ENCODE results near the gene PIK3AP1. TPM values are rescaled to one million over a fixed set of nuclear protein-coding genes. Genes with fewer than 3 reads are reported as not detected.

PIK3AP1 gene
- total RNA-seq, 1 experiment from 2014 or later: 1.6 TPM

GRCh38 chr10:96765406-96766240 is 45.3 kb upstream of the PIK3AP1 start:
- DNase-seq: peak; percentile 83 to 86
- H3K9me3 ChIP-seq: no peaks in the 10 kb centered on the region
- BruUV-seq (replicated peaks): no TSS peak
- no peaks in the 10 kb centered on the region for H3K27me3 ChIP-seq (replicated peaks; ENCODE audit: control insufficient read depth, insufficient read depth, low read length)
- Mint-ChIP-seq H3K4me3 (ENCODE audit: unreplicated experiment) (no peak overlapping the region), H3K36me3 (ENCODE audit: insufficient read depth, unreplicated experiment) (no peaks in the 10 kb centered on the region), H3K9me3 (ENCODE audit: unreplicated experiment) (peaks cover 10% of the 10 kb centered on the region), H3K27ac (ENCODE audit: unreplicated experiment) (no peak overlapping the region), H3K4me1 (ENCODE audit: low read depth, unreplicated experiment) (peaks cover 7% of the 10 kb centered on the region), H3K27me3 (ENCODE audit: insufficient read depth, unreplicated experiment) (no peaks in the 10 kb centered on the region)
- peaks cover 9% of the 10 kb centered on the region for H3K4me1 ChIP-seq
- peak; percentile 94 to 96 for TF ChIP-seq CTCF (IDR thresholded peaks at IDR 0.05; ENCODE audit: insufficient read depth in 1 of 2, low read depth in 1 of 2, low read length in 1 of 2, severe bottlenecking in 1 of 2, unreplicated experiment in 1 of 2)
- no peaks in the 10 kb centered on the region for H3K36me3 ChIP-seq (ENCODE audit: control insufficient read depth, insufficient read depth, low read length)
- H3K4me3 ChIP-seq (ENCODE audit: low read depth, low read length): no peak overlapping the region
- ChIA-PET CTCF (interaction anchor here (0.6 to 1.0 kb wide), 2 partner anchors 55 to 260 kb away, joined by 3 read pairs; no protein-coding TSS in a partner anchor), POLR2A (interaction anchor here (0.7 kb wide), 1 partner anchor 67 kb away, joined by 4 read pairs; no protein-coding TSS in a partner anchor)
- intact Hi-C loops (cut with micrococcal nuclease; ENCODE audit: unreplicated experiment): loop anchor here (1.0 to 5.0 kb wide), 3 partner anchors 33 to 262 kb away; no protein-coding TSS in a partner anchor

DNA sequence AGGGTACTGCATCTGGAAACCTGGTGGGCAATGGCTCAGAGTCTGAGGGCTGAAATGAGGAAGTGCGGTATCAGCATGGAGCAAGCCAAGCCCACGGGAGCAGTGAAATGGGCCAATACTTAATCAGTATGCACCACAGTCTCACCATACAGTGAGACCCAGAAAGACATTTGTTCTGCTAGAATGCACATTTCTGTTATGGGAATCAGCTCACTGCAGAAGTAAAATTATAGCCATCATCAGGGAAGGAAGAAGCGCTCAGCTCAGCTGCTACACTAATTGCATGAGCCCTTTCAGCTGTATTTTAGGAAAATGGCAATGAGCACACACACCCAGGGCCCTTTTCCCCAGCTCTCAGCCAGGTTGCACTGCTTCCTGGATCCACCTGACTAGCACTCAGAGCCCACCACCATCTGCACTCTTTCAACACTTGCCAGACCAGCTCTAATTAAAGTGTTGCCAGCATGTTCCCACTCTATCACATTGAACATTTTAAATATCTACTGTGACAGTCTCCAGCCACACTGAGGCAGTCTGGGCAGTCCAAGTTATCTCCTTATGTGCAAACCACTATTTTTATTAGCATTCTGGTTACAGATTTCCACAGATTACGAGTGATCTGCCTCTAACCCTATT is 44.2 kb upstream of the PIK3AP1 start:
- H3K27me3 ChIP-seq (replicated peaks; ENCODE audit: control insufficient read depth, insufficient read depth, low read length): no peaks in the 10 kb centered on the region
- H3K4me3 Mint-ChIP-seq (ENCODE audit: unreplicated experiment): no peak overlapping the region
- no peaks in the 10 kb centered on the region for H3K36me3 ChIP-seq (ENCODE audit: control insufficient read depth, insufficient read depth, low read length)
- peaks cover 7% of the 10 kb centered on the region for H3K4me1 Mint-ChIP-seq (ENCODE audit: low read depth, unreplicated experiment)
- H3K36me3 Mint-ChIP-seq (ENCODE audit: insufficient read depth, unreplicated experiment): no peaks in the 10 kb centered on the region
- peaks cover 10% of the 10 kb centered on the region for H3K9me3 Mint-ChIP-seq (ENCODE audit: unreplicated experiment)
- BruUV-seq (replicated peaks): no TSS peak
- DNase-seq: no peak
- ChIA-PET POLR2A (interaction anchor here (0.6 kb wide), 2 partner anchors 63 to 295 kb away, joined by 3 read pairs; no protein-coding TSS in a partner anchor), CTCF (interaction anchor here (0.5 kb wide), 2 partner anchors 59 to 637 kb away, joined by 3 to 4 read pairs; no protein-coding TSS in a partner anchor)
- H3K4me1 ChIP-seq: peaks cover 11% of the 10 kb centered on the region
- H3K27me3 Mint-ChIP-seq (ENCODE audit: insufficient read depth, unreplicated experiment): no peaks in the 10 kb centered on the region
- no peak for TF ChIP-seq CTCF (IDR thresholded peaks at IDR 0.05; ENCODE audit: insufficient read depth in 1 of 2, low read depth in 1 of 2, low read length in 1 of 2, severe bottlenecking in 1 of 2, unreplicated experiment in 1 of 2)
- intact Hi-C loops (cut with micrococcal nuclease; ENCODE audit: unreplicated experiment): loop anchor here (1.0 to 5.0 kb wide), 3 partner anchors 34 to 263 kb away; no protein-coding TSS in a partner anchor
- H3K9me3 ChIP-seq: no peaks in the 10 kb centered on the region
- H3K4me3 ChIP-seq (ENCODE audit: low read depth, low read length): no peak overlapping the region
- no peak overlapping the region for H3K27ac Mint-ChIP-seq (ENCODE audit: unreplicated experiment)

- Mint-ChIP-seq H3K27ac (ENCODE audit: unreplicated experiment) (no peak overlapping the region), H3K4me1 (ENCODE audit: low read depth, unreplicated experiment) (peaks cover 7% of the 10 kb centered on the region), H3K9me3 (ENCODE audit: unreplicated experiment) (no peaks in the 10 kb centered on the region), H3K36me3 (ENCODE audit: insufficient read depth, unreplicated experiment) (no peaks in the 10 kb centered on the region), H3K27me3 (ENCODE audit: insufficient read depth, unreplicated experiment) (peaks cover 3% of the 10 kb centered on the region), H3K4me3 (ENCODE audit: unreplicated experiment) (no peak overlapping the region)
- BruUV-seq (replicated peaks): no TSS peak
- peaks cover 11% of the 10 kb centered on the region for H3K4me1 ChIP-seq
- POLR2A ChIA-PET: no interaction called here
- H3K36me3 ChIP-seq (ENCODE audit: control insufficient read depth, insufficient read depth, low read length): no peaks in the 10 kb centered on the region
- no peak overlapping the region for H3K4me3 ChIP-seq (ENCODE audit: low read depth, low read length)
- CTCF ChIA-PET: no interaction called here
- no peak for DNase-seq
- no peaks in the 10 kb centered on the region for H3K9me3 ChIP-seq
- intact Hi-C loops (cut with micrococcal nuclease; ENCODE audit: unreplicated experiment): no loop called here
- TF ChIP-seq CTCF (IDR thresholded peaks at IDR 0.05; ENCODE audit: insufficient read depth in 1 of 2, low read depth in 1 of 2, low read length in 1 of 2, severe bottlenecking in 1 of 2, unreplicated experiment in 1 of 2): no peak
- no peaks in the 10 kb centered on the region; the same call in 1 of the 2 replicates for H3K27me3 ChIP-seq (replicated peaks; ENCODE audit: control insufficient read depth, insufficient read depth, low read length)
Observed at GRCh38 chr10:96758423-96758822, 38.1 kb upstream of the PIK3AP1 start.

Data from Caco-2 (cell line).